ENCODE measurements around the gene RAB4A.

The RAB4A gene, protein sequence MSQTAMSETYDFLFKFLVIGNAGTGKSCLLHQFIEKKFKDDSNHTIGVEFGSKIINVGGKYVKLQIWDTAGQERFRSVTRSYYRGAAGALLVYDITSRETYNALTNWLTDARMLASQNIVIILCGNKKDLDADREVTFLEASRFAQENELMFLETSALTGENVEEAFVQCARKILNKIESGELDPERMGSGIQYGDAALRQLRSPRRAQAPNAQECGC

GRCh38 chr1:229270547-229271447 lies at the start of gene RAB4A:
TSS of gene RAB4A (plus strand) at chr1:229271111. CDS start at chr1:229271340, 229 bp downstream.
- DNase-seq (ENCODE audit: extremely low read depth in 1 of 2, low read depth in 1 of 2), result peak in 1 of 2 donors; percentile 65

DNA sequence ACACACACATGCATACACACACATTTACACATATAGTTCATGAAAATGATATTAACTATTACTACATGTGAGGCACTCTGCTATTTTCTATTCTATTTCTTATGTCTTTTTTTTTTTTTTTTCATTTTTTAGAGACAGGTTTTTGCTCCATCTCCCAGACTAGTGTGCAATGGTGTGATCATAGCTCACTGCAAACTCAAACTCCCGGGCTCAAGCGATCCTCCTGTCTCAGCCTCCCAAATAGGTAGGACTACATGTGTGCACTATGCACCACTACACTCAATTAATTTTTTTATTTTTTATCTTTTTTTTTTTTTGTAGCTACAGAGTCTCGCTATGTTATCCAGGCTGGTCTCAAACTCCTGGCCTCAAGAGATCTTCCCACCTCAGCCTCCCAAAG lies 48.8 kb upstream of the RAB4A start:
- DNase-seq (ENCODE audit: extremely low read depth in 1 of 2, low read depth in 1 of 2), result no peak

DNA sequence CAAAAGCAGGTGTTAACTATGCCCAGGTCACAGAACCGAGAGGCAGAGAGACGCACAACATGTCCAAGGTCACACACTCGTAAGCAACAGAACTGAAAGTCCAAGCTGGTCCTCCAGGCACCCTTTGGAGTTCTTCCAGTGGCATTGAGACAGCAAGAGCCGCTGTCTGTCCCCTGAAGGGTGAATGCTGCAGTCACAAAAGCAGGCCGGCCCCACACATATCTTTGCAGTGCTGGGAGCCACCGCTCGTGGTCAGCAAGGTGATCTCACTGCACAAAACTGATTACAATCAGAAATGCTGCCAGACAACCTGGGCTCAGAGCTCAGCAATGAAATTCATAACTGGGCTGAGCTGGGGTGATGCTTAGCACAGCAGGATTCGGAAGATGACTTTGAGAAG lies 47.4 kb upstream of the RAB4A start:
- DNase-seq (ENCODE audit: extremely low read depth in 1 of 2, low read depth in 1 of 2), result no peak

DNA sequence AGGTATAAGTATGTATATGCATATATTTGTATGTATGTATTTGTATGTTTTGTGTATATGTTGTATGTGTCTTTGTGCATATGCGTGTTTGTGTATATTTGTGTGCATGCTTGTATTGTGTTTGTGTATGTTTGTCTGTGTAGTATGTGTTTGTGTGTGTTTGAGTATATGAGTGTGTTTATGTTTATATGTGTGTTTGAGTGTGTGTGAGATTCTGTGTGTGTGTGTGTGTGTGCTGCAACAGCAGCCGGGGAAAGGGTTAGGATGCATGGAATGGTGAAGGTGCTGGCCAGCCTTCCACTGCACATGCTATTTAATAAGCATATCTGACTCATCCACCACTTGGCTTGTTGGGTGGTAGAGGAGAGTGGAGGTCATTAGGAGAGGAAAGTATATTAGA lies 46.6 kb upstream of the RAB4A start:
- DNase-seq (ENCODE audit: extremely low read depth in 1 of 2, low read depth in 1 of 2), result no peak

- DNase-seq (ENCODE audit: extremely low read depth in 1 of 2, low read depth in 1 of 2), result no peak
Observed at GRCh38 chr1:229225331-229225782, 45.6 kb upstream of the RAB4A start.

DNA sequence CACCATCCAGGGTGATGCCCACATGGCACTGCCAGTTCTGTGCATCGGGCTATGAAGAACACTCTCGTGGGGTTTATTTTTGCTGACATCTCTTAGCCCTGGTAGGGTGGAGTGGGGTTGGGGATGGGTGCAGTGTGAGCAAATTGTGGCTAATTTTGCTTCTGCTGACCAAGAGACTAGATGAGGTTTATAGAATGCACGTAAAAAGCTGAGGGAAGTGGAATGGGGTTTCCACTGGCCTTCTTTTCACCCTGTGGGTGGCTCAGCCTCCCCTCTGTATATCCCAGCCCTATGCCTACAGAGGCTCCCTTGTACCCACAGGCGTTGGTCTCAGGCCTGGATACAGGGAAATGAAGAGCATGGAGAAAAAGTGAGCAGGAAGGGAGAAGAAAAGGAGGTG lies 44.1 kb upstream of the RAB4A start:
- no peak for DNase-seq (ENCODE audit: extremely low read depth in 1 of 2, low read depth in 1 of 2)

DNA sequence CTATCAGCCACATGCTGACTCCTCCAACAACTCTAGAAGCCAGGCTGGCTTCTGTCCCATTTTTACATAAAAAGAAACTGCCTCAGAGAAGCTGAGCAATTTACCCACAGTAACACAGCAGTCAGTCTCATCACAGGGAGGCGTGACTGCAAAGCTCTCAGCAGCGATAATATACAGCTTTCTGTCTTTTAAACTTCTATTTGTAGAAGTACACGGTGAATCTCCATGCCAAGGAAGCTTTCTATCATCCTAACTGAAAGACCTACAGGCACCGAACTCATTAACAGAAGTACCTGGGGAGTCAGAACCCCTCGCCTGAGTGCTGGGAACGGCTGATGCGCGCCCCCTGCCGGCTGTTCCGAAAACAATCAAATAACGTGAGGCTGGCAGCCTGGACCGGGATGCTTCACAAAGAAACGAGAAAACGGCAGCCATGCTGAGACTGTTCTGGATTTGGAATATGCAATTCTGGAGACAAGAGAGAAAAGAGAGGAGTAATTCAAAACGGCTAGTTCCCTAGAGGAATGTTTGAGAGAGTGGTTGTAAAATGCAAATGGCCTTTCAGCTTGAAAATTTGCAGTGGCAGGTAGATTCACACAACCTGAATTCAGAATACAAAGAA lies 43.5 kb upstream of the RAB4A start:
- peak; percentile 45 to 77 for DNase-seq (ENCODE audit: extremely low read depth in 1 of 2, low read depth in 1 of 2)

DNA sequence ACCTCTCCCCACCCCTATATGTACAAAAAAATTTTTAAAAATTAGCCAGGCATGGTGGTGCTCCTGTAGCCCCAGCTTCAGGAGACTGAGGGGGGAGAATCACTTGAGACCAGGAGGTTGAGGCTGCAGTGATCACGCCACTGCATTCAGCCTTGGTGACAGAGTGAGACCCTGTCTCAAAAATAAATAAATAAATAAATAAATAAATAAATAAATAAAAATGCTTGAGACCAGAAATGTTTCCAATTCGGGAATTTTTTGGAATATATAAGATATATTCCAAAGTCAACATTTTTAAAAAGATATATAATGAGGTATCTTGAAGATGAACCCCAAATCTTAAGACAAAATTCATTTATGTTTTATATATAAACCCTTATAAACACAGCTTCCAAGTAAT lies 42.4 kb upstream of the RAB4A start:
- no peak for DNase-seq (ENCODE audit: extremely low read depth in 1 of 2, low read depth in 1 of 2)

- DNase-seq (ENCODE audit: extremely low read depth in 1 of 2, low read depth in 1 of 2), result no peak
Observed at GRCh38 chr1:229229137-229229720, 41.7 kb upstream of the RAB4A start.

DNA sequence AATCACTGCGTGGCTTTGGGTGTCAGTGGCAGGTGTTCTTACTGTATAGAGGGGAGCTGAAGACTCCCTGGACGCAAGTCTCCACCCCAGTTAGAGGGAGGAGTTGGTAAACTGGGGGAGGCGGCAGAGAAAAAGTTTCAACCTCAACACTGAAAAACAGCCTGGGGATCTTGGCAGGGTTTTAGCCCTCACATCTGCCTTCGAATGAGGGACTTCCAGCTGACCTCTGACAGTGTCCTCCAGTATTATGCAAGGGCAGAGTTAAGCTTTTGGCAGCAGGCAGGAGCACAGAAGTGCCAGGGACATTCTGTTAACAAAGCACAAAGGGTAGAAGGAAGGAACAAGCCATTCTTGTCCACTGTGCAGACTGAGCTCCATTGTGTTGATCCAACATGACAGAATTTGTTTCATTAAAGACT lies 41.2 kb upstream of the RAB4A start:
- DNase-seq (ENCODE audit: extremely low read depth in 1 of 2, low read depth in 1 of 2), result no peak

DNA sequence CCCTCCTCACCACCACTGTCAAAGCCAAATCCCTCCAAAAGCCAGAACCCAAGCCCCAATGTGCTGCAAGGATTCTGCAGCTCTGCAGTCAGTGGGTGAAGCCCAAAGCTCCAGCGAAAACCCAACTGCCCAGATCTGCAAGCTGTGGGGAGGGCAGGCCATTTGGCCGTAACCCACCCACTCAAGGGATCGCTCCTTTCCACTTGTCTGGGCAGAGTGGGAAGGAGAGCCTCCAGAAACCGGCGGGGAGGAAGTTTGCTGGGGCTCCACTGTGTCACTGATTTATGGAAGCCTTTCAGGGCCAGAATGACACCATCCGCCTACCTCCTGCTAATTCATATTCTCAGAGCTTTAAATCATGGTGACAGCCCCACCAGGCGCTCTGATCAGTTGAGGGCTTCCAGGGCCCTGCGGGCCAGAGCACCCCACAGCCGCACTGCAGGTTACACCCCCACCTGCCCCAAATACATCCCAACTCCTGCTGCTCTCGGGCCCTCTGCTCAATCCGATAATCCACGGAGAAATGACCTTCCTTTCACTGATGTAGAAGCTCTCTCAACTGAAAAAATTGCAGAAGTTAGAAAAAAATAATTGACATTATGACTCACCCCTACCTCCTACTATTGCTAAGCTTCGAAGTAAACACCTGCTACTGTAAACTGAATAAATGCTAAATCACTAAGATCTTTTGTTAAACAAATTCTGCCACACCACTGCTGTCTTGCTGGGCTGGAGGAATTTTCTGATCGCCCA lies 40.6 kb upstream of the RAB4A start:
- no peak for DNase-seq (ENCODE audit: extremely low read depth in 1 of 2, low read depth in 1 of 2)

DNA sequence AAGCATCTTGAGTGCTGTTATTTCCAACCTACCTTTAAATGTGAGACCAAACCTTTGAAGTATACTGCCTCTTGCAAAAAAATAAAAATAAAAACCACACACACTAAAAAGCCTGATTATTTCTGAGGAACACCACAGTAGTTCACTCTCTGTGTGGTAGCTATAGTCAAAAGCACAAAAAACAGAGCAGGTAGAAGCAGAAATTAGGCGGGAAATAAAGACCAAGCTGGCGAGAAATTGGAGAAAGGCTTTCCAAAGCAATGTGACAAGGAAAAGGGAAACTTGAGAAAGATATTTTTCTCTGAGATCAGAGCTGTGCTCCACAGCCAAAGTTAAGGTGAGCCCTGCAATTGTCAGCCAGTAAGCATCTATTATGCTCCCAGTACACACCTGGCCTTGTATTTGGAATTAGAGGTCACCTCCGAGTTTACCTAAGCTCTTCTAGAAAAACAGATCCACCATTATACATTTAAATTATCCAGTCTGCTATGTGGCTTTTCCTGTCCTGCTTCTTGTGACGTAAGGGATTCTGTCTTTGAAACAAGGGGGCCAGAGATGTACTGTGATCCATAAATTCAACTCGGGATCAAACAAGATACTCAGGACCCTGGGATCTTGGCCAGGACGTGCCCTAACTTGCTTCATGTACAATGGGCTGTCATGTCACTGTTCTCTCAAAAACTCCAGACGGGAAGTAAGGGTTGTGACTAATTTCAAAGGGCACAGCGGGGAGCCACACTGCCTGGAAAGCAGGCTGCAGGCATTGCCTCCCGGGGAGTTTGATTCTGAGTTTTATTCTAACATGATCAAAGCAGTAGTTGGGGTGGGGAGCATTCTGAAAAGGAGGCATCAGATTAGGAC lies 39.8 kb upstream of the RAB4A start:
- no peak for DNase-seq (ENCODE audit: extremely low read depth in 1 of 2, low read depth in 1 of 2)

GRCh38 chr1:229231754-229232119 lies 39.2 kb upstream of the RAB4A start:
- no peak for DNase-seq (ENCODE audit: extremely low read depth in 1 of 2, low read depth in 1 of 2)

DNA sequence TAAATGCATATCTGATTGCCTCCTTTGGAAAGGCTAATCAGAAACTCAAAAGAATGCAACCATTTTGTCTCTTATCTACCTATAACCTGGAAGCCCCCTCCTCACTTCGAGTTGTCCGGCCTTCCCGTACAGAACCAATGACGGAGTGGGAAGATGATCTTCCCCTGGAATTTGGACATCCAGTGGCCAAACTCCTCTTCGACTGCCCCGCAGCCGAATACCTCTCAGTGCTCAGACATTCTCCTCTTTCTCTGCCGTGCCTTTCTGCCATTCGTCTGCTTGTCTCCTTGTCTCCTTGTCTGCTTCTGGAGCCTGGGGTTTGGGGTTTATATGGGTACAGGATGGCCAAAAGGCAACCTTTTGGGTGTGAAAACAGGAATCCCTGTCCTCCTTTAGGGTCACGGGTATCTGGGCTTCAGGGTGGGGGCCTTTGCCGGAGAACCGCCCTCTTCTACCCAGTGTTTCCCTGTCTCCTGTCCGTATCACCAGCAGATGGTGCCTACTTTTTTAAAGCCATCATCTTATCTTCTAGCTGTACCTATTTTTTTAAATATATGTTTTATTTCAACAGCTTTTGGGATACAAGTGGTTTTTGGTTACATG lies 35.9 kb upstream of the RAB4A start:
- no peak for DNase-seq (ENCODE audit: extremely low read depth in 1 of 2, low read depth in 1 of 2)

DNA sequence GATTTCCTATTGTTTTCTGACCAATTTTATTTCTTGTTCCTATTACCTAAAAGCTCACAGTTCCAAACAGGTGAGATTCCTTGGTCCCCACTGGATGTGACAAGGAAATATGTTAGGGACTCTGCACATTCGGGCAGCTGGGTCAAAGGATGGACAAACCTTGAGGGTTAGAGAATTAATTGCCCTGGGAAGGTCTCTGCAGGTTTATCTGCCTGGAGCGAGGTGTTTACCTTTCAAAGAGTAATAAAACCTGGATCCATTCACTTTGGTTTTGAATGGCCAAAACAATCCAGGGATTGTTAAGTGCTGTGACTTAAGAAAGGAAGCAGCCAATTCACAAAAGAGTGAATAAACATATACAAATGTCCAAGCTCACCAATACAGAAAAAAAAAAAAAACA lies 33.6 kb upstream of the RAB4A start:
- DNase-seq (ENCODE audit: extremely low read depth in 1 of 2, low read depth in 1 of 2), result no peak

- DNase-seq (ENCODE audit: extremely low read depth in 1 of 2, low read depth in 1 of 2), result no peak
Observed at GRCh38 chr1:229238231-229238630, 32.7 kb upstream of the RAB4A start.

DNA sequence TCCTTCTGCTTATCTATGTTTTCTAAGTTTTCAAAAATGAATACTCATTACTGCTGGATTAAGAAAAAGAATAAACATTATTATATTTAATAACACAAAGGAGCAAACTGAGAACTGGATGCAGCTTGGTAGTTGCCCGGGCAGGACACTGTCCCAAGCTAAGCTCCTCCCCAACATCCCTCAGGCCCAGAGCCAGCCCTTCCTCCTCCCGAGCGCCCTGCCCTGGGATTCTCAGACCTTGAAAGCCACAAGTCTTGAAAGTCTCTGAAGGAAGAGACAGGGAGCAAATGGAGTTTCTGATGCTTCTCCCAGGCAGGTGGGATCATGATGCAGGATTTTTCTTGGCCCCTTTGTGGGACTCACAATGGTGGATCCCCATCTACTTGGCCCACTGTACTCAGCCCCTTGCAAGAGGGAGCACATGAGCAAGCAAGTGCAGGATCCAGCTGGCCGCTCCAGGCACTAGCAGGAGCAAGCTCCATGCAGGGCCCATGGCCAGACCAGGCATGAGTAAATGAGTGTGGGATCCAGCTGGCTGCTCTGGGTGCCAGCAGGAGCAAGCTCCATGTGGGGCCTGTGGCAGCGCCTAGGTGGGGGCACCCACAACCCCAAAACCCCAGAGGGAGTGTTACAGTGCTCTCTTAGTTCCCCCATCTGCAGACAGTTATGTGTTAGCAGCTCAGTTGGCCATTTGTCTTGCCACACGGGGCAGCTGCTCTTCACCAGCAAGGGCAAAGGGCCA lies 32.1 kb upstream of the RAB4A start:
- DNase-seq (ENCODE audit: extremely low read depth in 1 of 2, low read depth in 1 of 2), result no peak

GRCh38 chr1:229240532-229240931 lies 30.4 kb upstream of the RAB4A start:
- no peak for DNase-seq (ENCODE audit: extremely low read depth in 1 of 2, low read depth in 1 of 2)

DNA sequence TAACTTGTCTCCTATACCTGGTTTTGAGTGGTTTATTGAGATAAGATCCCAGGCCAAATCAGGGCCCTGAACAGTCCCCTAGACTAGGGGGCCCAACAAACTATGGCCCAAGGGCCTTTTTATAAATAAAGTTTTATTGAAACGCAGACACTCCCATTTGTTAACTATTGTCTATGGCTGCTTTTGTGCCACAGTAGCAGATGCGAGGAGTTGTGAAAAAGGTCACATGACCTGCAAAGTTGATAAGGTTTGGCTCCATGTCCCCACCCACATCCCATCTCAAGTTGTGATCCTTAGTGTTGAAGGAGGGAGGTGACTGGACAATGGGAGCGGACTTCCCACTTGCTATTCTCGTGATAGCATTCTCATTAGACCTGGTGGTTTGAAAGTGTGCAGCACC lies 29.5 kb upstream of the RAB4A start:
- no peak for DNase-seq (ENCODE audit: extremely low read depth in 1 of 2, low read depth in 1 of 2)
